Ramos (cell line): ENCODE measurements around the gene PGD.
"Not testable (repeated sequence)": the region's sequence is repeated elsewhere in the genome, so short reads cannot be mapped to it uniquely, and the experiment has no call there.

Source experiments
- in situ Hi-C: fragments of 300-500 bp; cut with MboI; formaldehyde crosslinking; loops from one replicate; pipeline ENCODE4 v1.14.3; 2022; ENCODE audit warnings: low sequenced_read_pairs; ENCODE audit not compliant: unreplicated experiment

Gene PGD

GRCh38 chr1:10398734-10399443, at the start of gene PGD:
TSS of gene PGD (plus strand) at chr1:10399064. CDS start at chr1:10399118, 54 bp downstream.
- in situ Hi-C loops, result no loop called here

GRCh38 chr1:10353282-10353681, 45.6 kb upstream of the PGD start:
- in situ Hi-C loops, result no loop called here

- in situ Hi-C loops, result no loop called here
These were observed 45.2 kb upstream of the PGD start for GRCh38 chr1:10353693-10354092.

GRCh38 chr1:10360045-10360444, 38.8 kb upstream of the PGD start:
- in situ Hi-C loops, result no loop called here

- in situ Hi-C loops, result no loop called here
These were observed 37.3 kb upstream of the PGD start for GRCh38 chr1:10361515-10361914.

GRCh38 chr1:10368194-10368593, 30.7 kb upstream of the PGD start:
- in situ Hi-C loops, result no loop called here

GRCh38 chr1:10374442-10374860, 24.4 kb upstream of the PGD start:
- in situ Hi-C loops, result no loop called here

- in situ Hi-C loops, result not testable (repeated sequence)
These were observed 21.4 kb upstream of the PGD start for GRCh38 chr1:10377365-10378029.

GRCh38 chr1:10378081-10378841, 20.6 kb upstream of the PGD start:
- in situ Hi-C loops, result no loop called here

- in situ Hi-C loops, result no loop called here
These were observed 19.7 kb upstream of the PGD start for GRCh38 chr1:10379101-10379620.

GRCh38 chr1:10379676-10380075, 19.2 kb upstream of the PGD start:
- in situ Hi-C loops, result no loop called here

- in situ Hi-C loops, result no loop called here
These were observed 18.1 kb upstream of the PGD start for GRCh38 chr1:10380594-10381275.

GRCh38 chr1:10383630-10384029, 15.2 kb upstream of the PGD start:
- in situ Hi-C loops, result no loop called here

GRCh38 chr1:10384219-10384618, 14.6 kb upstream of the PGD start:
- in situ Hi-C loops, result no loop called here

- in situ Hi-C loops, result no loop called here
These were observed 11.8 kb upstream of the PGD start for GRCh38 chr1:10386761-10387676.

- in situ Hi-C loops, result no loop called here
These were observed 11.0 kb upstream of the PGD start for GRCh38 chr1:10387677-10388386.

- in situ Hi-C loops, result no loop called here
These were observed 10.5 kb upstream of the PGD start for GRCh38 chr1:10388387-10388715.

GRCh38 chr1:10389271-10389973, 9.4 kb upstream of the PGD start:
- in situ Hi-C loops, result no loop called here
